NB4 (cell line): ENCODE results near the gene CARMIL1.

Experiments used
- CTCF ChIP-seq: IDR thresholded peaks from one replicate; pipeline ENCODE4 v1.5.1; 2012; ENCODE audit warnings: low read depth, low read length
- MAX ChIP-seq: IDR thresholded peaks from 2 replicates; pipeline ENCODE4 v1.6.1; 2011; ENCODE audit warnings: low read depth, low read length
- MYC ChIP-seq: IDR thresholded peaks from 2 replicates; pipeline ENCODE4 v1.6.1; 2011; ENCODE audit warnings: low read depth, low read length
- POLR2A ChIP-seq: IDR thresholded peaks from 2 replicates; pipeline ENCODE4 v1.6.1; 2011; ENCODE audit warnings: mild to moderate bottlenecking; ENCODE audit not compliant: insufficient read length; ENCODE audit errors: extremely low read depth

- no peak for TF ChIP-seq CTCF
- no peak for TF ChIP-seq POLR2A
- TF ChIP-seq MYC: no peak
- TF ChIP-seq MAX: no peak
These were observed 91.8 kb downstream of the CARMIL1 start for GRCh38 chr6:25371037-25371347.
